ENCODE data around the gene SORBS2.

GRCh38 chr4:185669288-185669687, 142.7 kb downstream of the SORBS2 start:
- TF ChIP-seq, protein P1, sequence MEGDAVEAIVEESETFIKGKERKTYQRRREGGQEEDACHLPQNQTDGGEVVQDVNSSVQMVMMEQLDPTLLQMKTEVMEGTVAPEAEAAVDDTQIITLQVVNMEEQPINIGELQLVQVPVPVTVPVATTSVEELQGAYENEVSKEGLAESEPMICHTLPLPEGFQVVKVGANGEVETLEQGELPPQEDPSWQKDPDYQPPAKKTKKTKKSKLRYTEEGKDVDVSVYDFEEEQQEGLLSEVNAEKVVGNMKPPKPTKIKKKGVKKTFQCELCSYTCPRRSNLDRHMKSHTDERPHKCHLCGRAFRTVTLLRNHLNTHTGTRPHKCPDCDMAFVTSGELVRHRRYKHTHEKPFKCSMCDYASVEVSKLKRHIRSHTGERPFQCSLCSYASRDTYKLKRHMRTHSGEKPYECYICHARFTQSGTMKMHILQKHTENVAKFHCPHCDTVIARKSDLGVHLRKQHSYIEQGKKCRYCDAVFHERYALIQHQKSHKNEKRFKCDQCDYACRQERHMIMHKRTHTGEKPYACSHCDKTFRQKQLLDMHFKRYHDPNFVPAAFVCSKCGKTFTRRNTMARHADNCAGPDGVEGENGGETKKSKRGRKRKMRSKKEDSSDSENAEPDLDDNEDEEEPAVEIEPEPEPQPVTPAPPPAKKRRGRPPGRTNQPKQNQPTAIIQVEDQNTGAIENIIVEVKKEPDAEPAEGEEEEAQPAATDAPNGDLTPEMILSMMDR (conservative IDR thresholded peaks at IDR 0.05 in 1 of 2, IDR thresholded peaks at IDR 0.05 in 1 of 2; ENCODE audit: low read depth in 1 of 2, low read length in 2 of 2), result no peak
- TF ChIP-seq EZH2 (IDR thresholded peaks at IDR 0.05; ENCODE audit: low read length, missing control alignments), result no peak

Data from fibroblast of lung (primary cell).